Smooth muscle cell (in vitro differentiated cells): ENCODE measurements around the gene TEAD1. TPM values are rescaled to one million over a fixed set of nuclear protein-coding genes. Genes with fewer than 3 reads are reported as not detected.
"Not testable (repeated sequence)": the region's sequence is repeated elsewhere in the genome, so short reads cannot be mapped to it uniquely, and the experiment has no call there.

ENCODE experiments used
- DNase-seq: peaks from one replicate; lab custom pipeline; 2025; ENCODE audit not compliant: unreplicated experiment; lab: John Stamatoyannopoulos, UW
- H2AFZ ChIP-seq: fragments of 200-600 bp; sonication (generic); 2 replicates; pipeline ENCODE4 v1.6.0; 2016; ENCODE audit warnings: antibody characterized with exemption, low read depth, mild to moderate bottlenecking
- H3F3A ChIP-seq: fragments of 200-600 bp; sonication (generic); 2 replicates; pipeline ENCODE4 v1.6.0; 2017; ENCODE audit warnings: antibody characterized with exemption, low read depth
- H3K27ac ChIP-seq: fragments of 200-600 bp; sonication (generic); 2 replicates; pipeline ENCODE4 v1.5.1; 2016; ENCODE audit warnings: low read depth, mild to moderate bottlenecking
- H3K27me3 ChIP-seq: fragments of 200-600 bp; sonication (generic); 2 replicates; pipeline ENCODE4 v1.6.1; 2016; ENCODE audit warnings: low read depth, mild to moderate bottlenecking
- H3K36me3 ChIP-seq: fragments of 200-600 bp; sonication (generic); 2 replicates; pipeline ENCODE4 v1.5.1; 2016; ENCODE audit warnings: low read depth
- H3K4me1 ChIP-seq: fragments of 200-600 bp; sonication (generic); 2 replicates; pipeline ENCODE4 v1.5.1; 2016; ENCODE audit warnings: low read depth
- H3K4me2 ChIP-seq: fragments of 200-600 bp; sonication (generic); 2 replicates; pipeline ENCODE4 v1.6.0; 2016; ENCODE audit warnings: mild to moderate bottlenecking
- H3K4me3 ChIP-seq: fragments of 200-600 bp; sonication (generic); 2 replicates; pipeline ENCODE4 v1.5.1; 2016; ENCODE audit warnings: mild to moderate bottlenecking
- H3K79me2 ChIP-seq: fragments of 200-600 bp; sonication (generic); 2 replicates; pipeline ENCODE4 v1.6.0; 2016; ENCODE audit warnings: low read depth, mild to moderate bottlenecking
- H3K9ac ChIP-seq: fragments of 200-600 bp; sonication (generic); 2 replicates; pipeline ENCODE4 v1.6.0; 2016; ENCODE audit warnings: low read depth
- H3K9me3 ChIP-seq: fragments of 200-600 bp; sonication (generic); replicated peaks from 2 replicates; pipeline ENCODE4 v1.5.1; 2016; ENCODE audit warnings: low read depth
- H4K20me1 ChIP-seq: fragments of 200-600 bp; sonication (generic); 2 replicates; pipeline ENCODE4 v1.6.0; 2016; ENCODE audit warnings: low read depth
- WGBS: methylation state at CpG from one replicate; pipeline ENCODE4 v1.1.7; 2016; ENCODE audit warnings: low lambda C conversion rate; 5-methylcytosine and 5-hydroxymethylcytosine counted together
- polyA plus RNA-seq: library from polyadenylated mRNA; unstranded; fragments of >200 nt; fragmentation: Nextera tagmentation; extraction: Ambion mirVana; gene quantifications from 2 replicates; pipeline ENCODE4 v1.2.1, GENCODE V29; 2016
- total RNA-seq: library from RNA; depleted of rRNA; stranded (reverse); fragments of >200 nt; gene quantifications from 2 replicates; pipeline ENCODE4 v1.2.3, GENCODE V29; 2014
- TF ChIP-seq, protein P1 (sequence below): fragments of 200-600 bp; sonication (generic); IDR thresholded peaks from 2 replicates; pipeline ENCODE4 v1.5.1; 2017; ENCODE audit warnings: borderline replicate concordance, mild to moderate bottlenecking, antibody characterized with exemption; ENCODE audit not compliant: insufficient read depth, poor library complexity, severe bottlenecking

The TEAD1 gene
- total and polyA plus RNA-seq, 2 experiments from 2014 or later, result 63.0 to 181 TPM

GRCh38 chr11:12757416-12757815 is 83.2 kb downstream of the TEAD1 start:
- Histone ChIP-seq H3F3A (peaks cover 9% of the 10 kb centered on the region), H3K9me3 (no peaks in the 10 kb centered on the region), H2AFZ (no peak overlapping the region), H3K79me2 (peaks cover 100% of the 10 kb centered on the region), H3K36me3 (no peaks in the 10 kb centered on the region), H3K4me2 (no peak overlapping the region), H3K4me1 (peaks cover 31% of the 10 kb centered on the region), H4K20me1 (peaks cover 99% of the 10 kb centered on the region), H3K4me3 (no peak overlapping the region), H3K9ac (no peak overlapping the region), H3K27me3 (no peaks in the 10 kb centered on the region), H3K27ac (peak overlapping the region; percentile 53)
- TF ChIP-seq, protein P1, sequence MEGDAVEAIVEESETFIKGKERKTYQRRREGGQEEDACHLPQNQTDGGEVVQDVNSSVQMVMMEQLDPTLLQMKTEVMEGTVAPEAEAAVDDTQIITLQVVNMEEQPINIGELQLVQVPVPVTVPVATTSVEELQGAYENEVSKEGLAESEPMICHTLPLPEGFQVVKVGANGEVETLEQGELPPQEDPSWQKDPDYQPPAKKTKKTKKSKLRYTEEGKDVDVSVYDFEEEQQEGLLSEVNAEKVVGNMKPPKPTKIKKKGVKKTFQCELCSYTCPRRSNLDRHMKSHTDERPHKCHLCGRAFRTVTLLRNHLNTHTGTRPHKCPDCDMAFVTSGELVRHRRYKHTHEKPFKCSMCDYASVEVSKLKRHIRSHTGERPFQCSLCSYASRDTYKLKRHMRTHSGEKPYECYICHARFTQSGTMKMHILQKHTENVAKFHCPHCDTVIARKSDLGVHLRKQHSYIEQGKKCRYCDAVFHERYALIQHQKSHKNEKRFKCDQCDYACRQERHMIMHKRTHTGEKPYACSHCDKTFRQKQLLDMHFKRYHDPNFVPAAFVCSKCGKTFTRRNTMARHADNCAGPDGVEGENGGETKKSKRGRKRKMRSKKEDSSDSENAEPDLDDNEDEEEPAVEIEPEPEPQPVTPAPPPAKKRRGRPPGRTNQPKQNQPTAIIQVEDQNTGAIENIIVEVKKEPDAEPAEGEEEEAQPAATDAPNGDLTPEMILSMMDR, result no peak
- no peak for DNase-seq
- 90% methylated on average over 2 of the region's 2 CpGs for WGBS

- WGBS, result 100% methylated on average over 5 of the region's 6 CpGs
- H3K27ac ChIP-seq, H3K4me3 ChIP-seq, H2AFZ ChIP-seq, H3K9me3 ChIP-seq, H3K36me3 ChIP-seq, H3K4me2 ChIP-seq, DNase-seq, H3K9ac ChIP-seq, H3K27me3 ChIP-seq: not testable (repeated sequence)
- Histone ChIP-seq H3F3A (peaks cover 16% of the 10 kb centered on the region), H3K4me1 (peaks cover 33% of the 10 kb centered on the region), H4K20me1 (peaks cover 99% of the 10 kb centered on the region), H3K79me2 (peaks cover 100% of the 10 kb centered on the region)
These were observed 83.9 kb downstream of the TEAD1 start for GRCh38 chr11:12758117-12758516.

GRCh38 chr11:12761029-12761428 is 86.8 kb downstream of the TEAD1 start:
- no peaks in the 10 kb centered on the region for H3K9me3 ChIP-seq
- no peak overlapping the region for H3K4me3 ChIP-seq
- peaks cover 100% of the 10 kb centered on the region for H3K79me2 ChIP-seq
- DNase-seq, result no peak
- H3F3A ChIP-seq, result peaks cover 41% of the 10 kb centered on the region
- H3K36me3 ChIP-seq, result no peaks in the 10 kb centered on the region
- no peaks in the 10 kb centered on the region for H3K27me3 ChIP-seq
- peak overlapping the region; percentile 72 for H3K27ac ChIP-seq
- TF ChIP-seq, protein P1, result peak; percentile 17
- H3K4me2 ChIP-seq, result peak overlapping the region; percentile 35
- 71% methylated on average over 3 of the region's 3 CpGs for WGBS
- peaks cover 93% of the 10 kb centered on the region for H4K20me1 ChIP-seq
- H3K9ac ChIP-seq, result no peak overlapping the region
- no peak overlapping the region for H2AFZ ChIP-seq
- peaks cover 18% of the 10 kb centered on the region for H3K4me1 ChIP-seq

DNA sequence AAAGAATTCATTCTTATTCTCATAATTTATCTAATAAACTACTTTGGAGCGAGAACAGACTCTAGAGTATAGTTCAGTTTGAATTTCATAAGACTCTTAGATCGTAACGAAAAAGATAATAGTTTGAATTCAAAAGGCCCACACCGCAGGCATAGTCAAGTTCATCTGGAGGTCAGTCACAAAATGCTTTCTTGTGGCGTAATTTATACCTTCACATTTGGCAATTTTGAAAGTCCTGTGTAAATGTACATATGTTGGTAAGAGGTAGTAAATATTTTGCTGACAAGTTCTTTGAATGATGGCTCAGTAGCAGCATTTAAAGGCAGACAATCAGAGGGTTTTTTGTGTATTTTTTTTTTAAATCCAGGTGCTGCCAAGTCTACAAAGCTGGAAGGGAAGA is 88.1 kb downstream of the TEAD1 start:
- Histone ChIP-seq H3K4me1 (peaks cover 17% of the 10 kb centered on the region), H3K27ac (peak overlapping the region; percentile 72), H3K27me3 (no peaks in the 10 kb centered on the region), H2AFZ (no peak overlapping the region), H3K4me3 (no peak overlapping the region), H3K9me3 (no peaks in the 10 kb centered on the region), H3F3A (peaks cover 41% of the 10 kb centered on the region), H3K9ac (no peak overlapping the region), H3K36me3 (no peaks in the 10 kb centered on the region), H4K20me1 (peaks cover 81% of the 10 kb centered on the region), H3K4me2 (peak overlapping the region; percentile 35), H3K79me2 (peaks cover 100% of the 10 kb centered on the region)
- WGBS, result 83% methylated on average over 5 of the region's 5 CpGs
- TF ChIP-seq, protein P1, result no peak
- DNase-seq, result no peak
